IMR-90 (cell line): ENCODE measurements around the gene GBP6. TPM values are rescaled to one million over a fixed set of nuclear protein-coding genes. Genes with fewer than 3 reads are reported as not detected.

ENCODE experiments used
- ATAC-seq: fragments of 200-7000 bp; cut with Tn5 transposase; 2 replicates; pipeline ENCODE4 v1.9.1; 2020; ENCODE audit warnings: low read depth, mild to moderate bottlenecking, moderate library complexity
- BruUV-seq: library from RNA; stranded (reverse); fragments of 400-500 nt; replicated peaks from 2 replicates; lab custom pipeline; 2021; lab: Mats Ljungman, UMichigan
- CTCF ChIA-PET: fragments of 300-600 bp; formaldehyde crosslinking; extraction: SDS; loops from one replicate; lab custom pipeline; 2021; ENCODE audit warnings: antibody characterized with exemption; lab: Yijun Ruan, JAX
- POLR2A ChIA-PET: fragments of 300-600 bp; sonication (Branson Sonifier 250); formaldehyde crosslinking; loops from one replicate; lab custom pipeline; 2022; ENCODE audit warnings: antibody characterized with exemption; ENCODE audit not compliant: unreplicated experiment; lab: Charles Lee
- DNase-seq: peaks from one replicate; pipeline ENCODE4 v3.0.0; 2013
- H2AFZ ChIP-seq: replicated peaks from 2 replicates; pipeline ENCODE3; 2013; ENCODE audit warnings: low read length, mild to moderate bottlenecking; ENCODE audit not compliant: poor library complexity
- H2AK5ac ChIP-seq: 2 replicates; pipeline ENCODE4 v1.6.1; 2013; ENCODE audit warnings: low read depth, low read length, inconsistent platforms
- H2AK9ac ChIP-seq: replicated peaks from 2 replicates; pipeline ENCODE3; 2013; ENCODE audit warnings: mild to moderate bottlenecking, low read depth, low read length, moderate library complexity; ENCODE audit not compliant: poor library complexity
- H2BK120ac ChIP-seq: 2 replicates; pipeline ENCODE4 v1.6.1; 2013; ENCODE audit warnings: low read depth, low read length, inconsistent platforms
- H2BK15ac ChIP-seq: 3 replicates; pipeline ENCODE4 v1.6.1; 2013; ENCODE audit warnings: low read depth, low read length, inconsistent platforms
- H2BK20ac ChIP-seq: 2 replicates; pipeline ENCODE4 v1.6.1; 2013; ENCODE audit warnings: low read depth, mild to moderate bottlenecking, inconsistent platforms, low read length, moderate library complexity
- H2BK5ac ChIP-seq: 2 replicates; pipeline ENCODE4 v1.6.1; 2013; ENCODE audit warnings: mild to moderate bottlenecking, low read depth, low read length, inconsistent platforms; ENCODE audit not compliant: poor library complexity, severe bottlenecking
- H3K14ac ChIP-seq: replicated peaks from 2 replicates; pipeline ENCODE4 v1.6.1; 2013; ENCODE audit warnings: low read depth, low read length, inconsistent platforms
- H3K18ac ChIP-seq: 2 replicates; pipeline ENCODE4 v1.6.1; 2013; ENCODE audit warnings: low read depth, low read length, control low read depth
- H3K23ac ChIP-seq: 2 replicates; pipeline ENCODE4 v1.6.1; 2013; ENCODE audit warnings: low read depth, low read length, inconsistent platforms
- H3K27ac ChIP-seq: 2 replicates; pipeline ENCODE4 v1.5.1; 2013; ENCODE audit warnings: mild to moderate bottlenecking, control low read depth, low read length; ENCODE audit not compliant: insufficient read depth
- H3K27me3 ChIP-seq: 2 replicates; pipeline ENCODE4 v1.6.1; 2013; ENCODE audit warnings: low read length; ENCODE audit not compliant: control insufficient read depth, insufficient read depth
- H3K36me3 ChIP-seq: 2 replicates; pipeline ENCODE4 v1.6.1; 2013; ENCODE audit warnings: low read length, mixed read lengths; ENCODE audit not compliant: control insufficient read depth, insufficient read depth
- H3K4ac ChIP-seq: 2 replicates; pipeline ENCODE4 v1.6.1; 2013; ENCODE audit warnings: low read depth, low read length, inconsistent platforms
- H3K4me1 ChIP-seq: 2 replicates; pipeline ENCODE4 v1.6.1; 2013; ENCODE audit warnings: low read length, mixed read lengths; ENCODE audit not compliant: control insufficient read depth, insufficient read depth
- H3K4me2 ChIP-seq: 2 replicates; pipeline ENCODE4 v1.6.1; 2013; ENCODE audit warnings: low read depth, mild to moderate bottlenecking, control low read depth, low read length, moderate library complexity
- H3K4me3 ChIP-seq: 2 replicates; pipeline ENCODE4 v1.5.1; 2013; ENCODE audit warnings: low read depth, mild to moderate bottlenecking, control low read depth, low read length, moderate library complexity; ENCODE audit not compliant: insufficient read depth
- H3K56ac ChIP-seq: 2 replicates; pipeline ENCODE4 v1.6.1; 2013; ENCODE audit warnings: low read length, inconsistent platforms; ENCODE audit not compliant: insufficient read depth; ENCODE audit errors: extremely low read depth
- H3K79me1 ChIP-seq, 2 experiments: 2 replicates each; pipeline ENCODE4 v1.6.1; 2013; ENCODE audit warnings: low read length in 2 of 2, inconsistent platforms in 1 of 2, low read depth in 1 of 2
- H3K9ac ChIP-seq: 2 replicates; pipeline ENCODE4 v1.6.1; 2013; ENCODE audit warnings: low read depth, low read length, control low read depth
- H3K9me1 ChIP-seq: 2 replicates; pipeline ENCODE4 v1.6.1; 2013; ENCODE audit warnings: low read length, inconsistent platforms; ENCODE audit not compliant: insufficient read depth
- H3K9me3 ChIP-seq: 2 replicates; pipeline ENCODE4 v1.6.1; 2013; ENCODE audit warnings: low read length; ENCODE audit not compliant: control insufficient read depth, insufficient read depth
- H4K20me1 ChIP-seq: 2 replicates; pipeline ENCODE4 v1.6.1; 2013; ENCODE audit warnings: low read length, inconsistent platforms; ENCODE audit not compliant: insufficient read depth
- H4K5ac ChIP-seq: 2 replicates; pipeline ENCODE4 v1.6.1; 2013; ENCODE audit warnings: mild to moderate bottlenecking, low read depth, low read length, control low read depth
- H4K8ac ChIP-seq, 2 experiments: 2 replicates each; pipeline ENCODE4 v1.6.1; 2013; ENCODE audit warnings: low read depth in 2 of 2, low read length in 2 of 2, control low read depth in 1 of 2, inconsistent platforms in 1 of 2
- H4K91ac ChIP-seq: 2 replicates; pipeline ENCODE4 v1.6.1; 2013; ENCODE audit warnings: low read depth, low read length, inconsistent platforms; ENCODE audit not compliant: insufficient read depth
- BHLHE40 ChIP-seq: fragments of 150-350 bp; IDR thresholded peaks from 2 replicates; pipeline ENCODE4 v1.6.1; 2016; ENCODE audit warnings: mild to moderate bottlenecking, low read depth, low read length
- CEBPB ChIP-seq: IDR thresholded peaks from 2 replicates; pipeline ENCODE4 v1.6.1; 2012; ENCODE audit warnings: low read depth, low read length, improper control_type of control experiment
- CHD1 ChIP-seq: IDR thresholded peaks from 2 replicates; pipeline ENCODE4 v1.6.1; 2012; ENCODE audit warnings: low read depth, low read length, improper control_type of control experiment
- FOS ChIP-seq: fragments of 150-350 bp; IDR thresholded peaks from 2 replicates; pipeline ENCODE4 v1.6.1; 2016; ENCODE audit warnings: low read depth, low read length
- MAFK ChIP-seq: IDR thresholded peaks from 2 replicates; pipeline ENCODE4 v1.6.1; 2012; ENCODE audit warnings: low read depth, low read length, improper control_type of control experiment
- MAZ ChIP-seq: IDR thresholded peaks from 2 replicates; pipeline ENCODE4 v1.6.1; 2012; ENCODE audit warnings: low read depth, mild to moderate bottlenecking, low read length, improper control_type of control experiment, moderate library complexity, borderline replicate concordance
- MXI1 ChIP-seq: IDR thresholded peaks from 2 replicates; pipeline ENCODE4 v1.6.1; 2012; ENCODE audit warnings: low read depth, mild to moderate bottlenecking, low read length, moderate library complexity, borderline replicate concordance
- NFE2L2 ChIP-seq: fragments of 150-350 bp; IDR thresholded peaks from 2 replicates; pipeline ENCODE4 v1.6.1; 2016; ENCODE audit warnings: low read depth, mild to moderate bottlenecking, low read length
- POLR2A ChIP-seq: IDR thresholded peaks from 2 replicates; pipeline ENCODE4 v1.6.1; 2012; ENCODE audit warnings: mild to moderate bottlenecking, low read depth, low read length
- RAD21 ChIP-seq: IDR thresholded peaks from 2 replicates; pipeline ENCODE4 v1.6.1; 2012; ENCODE audit warnings: low read length, improper control_type of control experiment
- RCOR1 ChIP-seq: IDR thresholded peaks from 2 replicates; pipeline ENCODE4 v1.6.1; 2012; ENCODE audit warnings: mild to moderate bottlenecking, low read length, improper control_type of control experiment; ENCODE audit not compliant: insufficient replicate concordance
- RFX5 ChIP-seq: IDR thresholded peaks from 2 replicates; pipeline ENCODE4 v1.8.0; 2012; ENCODE audit warnings: low read depth, mild to moderate bottlenecking, low read length, moderate library complexity
- SMC3 ChIP-seq: fragments of 150-350 bp; IDR thresholded peaks from 2 replicates; pipeline ENCODE4 v1.6.1; 2016; ENCODE audit warnings: low read depth, mild to moderate bottlenecking, antibody characterized with exemption, low read length, moderate library complexity
- USF2 ChIP-seq: fragments of 150-350 bp; IDR thresholded peaks from 2 replicates; pipeline ENCODE4 v1.6.1; 2017; ENCODE audit warnings: mild to moderate bottlenecking, antibody characterized with exemption, low read length, low read depth
- WGBS, 2 experiments: methylation state at CpG; one replicate each; pipeline versions ENCODE4 v1.1.5 to v1.1.7; 2013; ENCODE audit warnings: missing lambda C conversion rate in 2 of 2; ENCODE audit not compliant: insufficient read length in 1 of 2; ENCODE audit errors: extremely low coverage in 2 of 2; 5-methylcytosine and 5-hydroxymethylcytosine counted together
- dilution Hi-C: fragments of 300-500 bp; cut with HindIII; formaldehyde crosslinking; loops from one replicate; pipeline ENCODE4 v1.14.3; 2018; ENCODE audit warnings: low sequenced_read_pairs; ENCODE audit not compliant: unreplicated experiment
- in situ Hi-C: fragments of 300-500 bp; cut with MboI; formaldehyde crosslinking; loops from 3 replicates; pipeline ENCODE4 v1.14.3; 2019; ENCODE audit warnings: low sequenced_read_pairs, inconsistent platforms, mixed read lengths
- intact Hi-C: fragments of 100-400 bp; cut with micrococcal nuclease; formaldehyde crosslinking; loops from 2 replicates; pipeline ENCODE4 v1.10.0; 2022
- polyA plus RNA-seq, 3 experiments: library from polyadenylated mRNA; depleted of rRNA; stranded (reverse); fragments of >200 nt; gene quantifications; 2 replicates each; pipeline ENCODE4 v1.2.3, GENCODE V29; 2012; ENCODE audit warnings: low replicate concordance in 1 of 3
- total RNA-seq: library from RNA; depleted of rRNA; stranded (reverse); fragments of >200 nt; gene quantifications from 2 replicates; pipeline ENCODE4 v1.2.3, GENCODE V29; 2012
- TF ChIP-seq, protein P1 (sequence below): conservative IDR thresholded peaks from 2 replicates; pipeline ENCODE4 v1.5.1; 2012; ENCODE audit warnings: mild to moderate bottlenecking, low read depth, low read length, improper control_type of control experiment
- TF ChIP-seq, protein P2 (sequence below): fragments of 150-350 bp; IDR thresholded peaks from 2 replicates; pipeline ENCODE4 v1.6.1; 2016; ENCODE audit warnings: low read depth, mild to moderate bottlenecking, low read length, moderate library complexity, borderline replicate concordance

Gene GBP6
- total and polyA plus RNA-seq, 2 of the 4 experiments (the other 2 are of a cell fraction), result not detected

DNA sequence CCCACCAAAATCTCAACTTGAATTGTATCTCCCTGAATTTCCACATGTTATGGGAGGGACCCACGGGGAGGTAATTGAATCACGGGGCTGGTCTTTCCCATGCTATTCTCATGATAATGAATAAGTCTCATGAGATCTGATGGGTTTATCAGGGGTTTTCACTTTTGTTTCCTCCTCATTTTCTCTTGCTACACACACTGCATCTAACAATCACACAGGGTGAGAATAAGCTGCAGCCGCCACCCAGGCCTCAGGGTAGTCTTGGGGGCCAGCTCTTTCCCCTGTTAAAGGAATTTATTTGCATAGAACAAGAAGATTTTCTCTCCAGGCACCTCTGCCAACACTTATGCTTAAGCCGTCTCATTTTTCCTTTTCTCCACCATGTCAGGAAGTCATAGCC is 26.0 kb upstream of the GBP6 start:
- no CpG with 5 or more reads among the region's 4 CpGs for WGBS, 2 experiments
- dilution Hi-C loops (no loop called here), intact Hi-C loops (no loop called here), in situ Hi-C loops (no loop called here)
- ChIA-PET POLR2A (no interaction called here), CTCF (no interaction called here)
- Histone ChIP-seq H2AFZ (no peak overlapping the region), H3K4me1 (no peaks in the 10 kb centered on the region), H3K23ac (no peak overlapping the region), H3K27ac (no peak overlapping the region), H3K56ac (no peak overlapping the region), H2AK9ac (no peak overlapping the region), H3K18ac (no peak overlapping the region), H4K20me1 (no peaks in the 10 kb centered on the region), H4K5ac (no peak overlapping the region), H3K79me1 (no peaks in the 10 kb centered on the region), H3K14ac (no peak overlapping the region), H3K9me3 (no peaks in the 10 kb centered on the region), H2BK5ac (no peak overlapping the region), H4K91ac (no peak overlapping the region), H2BK20ac (no peak overlapping the region), H3K36me3 (no peaks in the 10 kb centered on the region), H2BK15ac (no peak overlapping the region), H3K9me1 (no peaks in the 10 kb centered on the region), H3K4me3 (no peak overlapping the region), H3K9ac (no peak overlapping the region), H2BK120ac (no peak overlapping the region), H2AK5ac (no peak overlapping the region), H3K27me3 (no peaks in the 10 kb centered on the region; the same call in 1 of the 2 replicates), H4K8ac (no peak overlapping the region), H3K4ac (no peak overlapping the region), H3K4me2 (no peak overlapping the region)
- ATAC-seq, result no peak
- BruUV-seq, result no TSS peak
- DNase-seq, result no peak
- no peak for TF ChIP-seq CEBPB
- TF ChIP-seq MAFK, result no peak
- TF ChIP-seq MXI1, result no peak
- TF ChIP-seq MAZ, result no peak
- no peak for TF ChIP-seq BHLHE40
- TF ChIP-seq, protein P1, sequence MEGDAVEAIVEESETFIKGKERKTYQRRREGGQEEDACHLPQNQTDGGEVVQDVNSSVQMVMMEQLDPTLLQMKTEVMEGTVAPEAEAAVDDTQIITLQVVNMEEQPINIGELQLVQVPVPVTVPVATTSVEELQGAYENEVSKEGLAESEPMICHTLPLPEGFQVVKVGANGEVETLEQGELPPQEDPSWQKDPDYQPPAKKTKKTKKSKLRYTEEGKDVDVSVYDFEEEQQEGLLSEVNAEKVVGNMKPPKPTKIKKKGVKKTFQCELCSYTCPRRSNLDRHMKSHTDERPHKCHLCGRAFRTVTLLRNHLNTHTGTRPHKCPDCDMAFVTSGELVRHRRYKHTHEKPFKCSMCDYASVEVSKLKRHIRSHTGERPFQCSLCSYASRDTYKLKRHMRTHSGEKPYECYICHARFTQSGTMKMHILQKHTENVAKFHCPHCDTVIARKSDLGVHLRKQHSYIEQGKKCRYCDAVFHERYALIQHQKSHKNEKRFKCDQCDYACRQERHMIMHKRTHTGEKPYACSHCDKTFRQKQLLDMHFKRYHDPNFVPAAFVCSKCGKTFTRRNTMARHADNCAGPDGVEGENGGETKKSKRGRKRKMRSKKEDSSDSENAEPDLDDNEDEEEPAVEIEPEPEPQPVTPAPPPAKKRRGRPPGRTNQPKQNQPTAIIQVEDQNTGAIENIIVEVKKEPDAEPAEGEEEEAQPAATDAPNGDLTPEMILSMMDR, result no peak
- no peak for TF ChIP-seq RAD21
- no peak for TF ChIP-seq SMC3
- no peak for TF ChIP-seq NFE2L2
- TF ChIP-seq CHD1, result no peak
- TF ChIP-seq RCOR1, result no peak
- TF ChIP-seq RFX5, result no peak
- TF ChIP-seq USF2, result no peak
- TF ChIP-seq, protein P2, sequence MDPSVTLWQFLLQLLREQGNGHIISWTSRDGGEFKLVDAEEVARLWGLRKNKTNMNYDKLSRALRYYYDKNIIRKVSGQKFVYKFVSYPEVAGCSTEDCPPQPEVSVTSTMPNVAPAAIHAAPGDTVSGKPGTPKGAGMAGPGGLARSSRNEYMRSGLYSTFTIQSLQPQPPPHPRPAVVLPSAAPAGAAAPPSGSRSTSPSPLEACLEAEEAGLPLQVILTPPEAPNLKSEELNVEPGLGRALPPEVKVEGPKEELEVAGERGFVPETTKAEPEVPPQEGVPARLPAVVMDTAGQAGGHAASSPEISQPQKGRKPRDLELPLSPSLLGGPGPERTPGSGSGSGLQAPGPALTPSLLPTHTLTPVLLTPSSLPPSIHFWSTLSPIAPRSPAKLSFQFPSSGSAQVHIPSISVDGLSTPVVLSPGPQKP, result no peak
- TF ChIP-seq POLR2A, result no peak
- no peak for TF ChIP-seq FOS
